SK-N-MC (cell line): ENCODE measurements around the gene LRP11.

Experiments used
- DNase-seq: peaks from one replicate; pipeline ENCODE4 v3.0.0-alpha.2; 2011; ENCODE audit warnings: low read depth, low spot score
- H3K27ac ChIP-seq: fragments of 200-600 bp; sonication (generic); 2 replicates; pipeline ENCODE4 v1.5.1; 2016; ENCODE audit warnings: mixed run types
- H3K36me3 ChIP-seq: fragments of 200-600 bp; sonication (generic); 2 replicates; pipeline ENCODE4 v1.6.1; 2017; ENCODE audit warnings: antibody characterized with exemption, low read length, mixed read lengths; ENCODE audit not compliant: insufficient read depth
- H3K4me3 ChIP-seq: fragments of 200-600 bp; sonication (generic); 2 replicates; pipeline ENCODE4 v1.5.1; 2016
- H3K9ac ChIP-seq: fragments of 200-600 bp; sonication (generic); 2 replicates; pipeline ENCODE4 v1.8.0; 2017; ENCODE audit warnings: mixed run types, mixed read lengths; ENCODE audit not compliant: insufficient read length
- H3K9me3 ChIP-seq: fragments of 200-600 bp; sonication (generic); 2 replicates; pipeline ENCODE4 v1.6.1; 2017; ENCODE audit warnings: low read depth, mild to moderate bottlenecking, antibody characterized with exemption, low read length, moderate library complexity, mixed read lengths
- EZH2 ChIP-seq: fragments of 200-600 bp; sonication (generic); IDR thresholded peaks from one replicate; pipeline ENCODE4 v1.6.1; 2017; ENCODE audit warnings: antibody characterized with exemption
- FOXP2 ChIP-seq: optimal IDR thresholded peaks from 2 replicates; pipeline ENCODE3; 2011; ENCODE audit warnings: mild to moderate bottlenecking, moderate library complexity; ENCODE audit not compliant: insufficient read depth; ENCODE audit errors: extremely low read length, control extremely low read depth
- POLR2AphosphoS5 ChIP-seq: IDR thresholded peaks from 2 replicates; pipeline ENCODE4 v1.6.1; 2012; ENCODE audit warnings: mild to moderate bottlenecking, low read depth, low read length, borderline replicate concordance

The LRP11 gene

DNA sequence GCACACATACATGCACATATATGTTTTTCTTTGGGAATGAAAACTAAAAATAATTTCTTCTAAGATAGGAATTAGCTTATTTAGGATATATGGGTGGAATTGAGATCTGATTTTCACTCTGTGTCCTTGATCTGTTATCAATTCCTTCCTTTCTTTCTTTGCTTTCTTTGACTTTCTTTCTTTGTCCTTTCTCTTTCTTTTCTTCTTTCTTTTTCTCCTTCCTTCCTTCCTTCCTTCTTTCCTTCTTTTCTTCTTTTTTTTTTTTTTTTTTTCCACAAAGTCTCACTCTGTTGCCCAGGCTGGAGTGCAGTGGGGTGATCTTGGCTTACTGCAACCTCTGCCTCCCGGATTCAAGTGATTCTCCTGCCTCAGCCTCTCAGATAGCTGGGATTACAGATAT, 86.5 kb downstream of the LRP11 start:
- DNase-seq, result no peak
- Histone ChIP-seq H3K4me3 (no peak overlapping the region), H3K36me3 (peaks cover 35% of the 10 kb centered on the region), H3K27ac (no peak overlapping the region), H3K9me3 (no peaks in the 10 kb centered on the region), H3K9ac (no peak overlapping the region)
- no peak for TF ChIP-seq POLR2AphosphoS5
- no peak for TF ChIP-seq FOXP2
- TF ChIP-seq EZH2, result no peak

- TF ChIP-seq EZH2, result no peak
- Histone ChIP-seq H3K4me3 (no peak overlapping the region), H3K27ac (no peak overlapping the region), H3K9ac (no peak overlapping the region), H3K36me3 (peaks cover 51% of the 10 kb centered on the region), H3K9me3 (no peaks in the 10 kb centered on the region)
- DNase-seq, result no peak
Measured at GRCh38 chr6:149771925-149772324, 92.2 kb downstream of the LRP11 start.

DNA sequence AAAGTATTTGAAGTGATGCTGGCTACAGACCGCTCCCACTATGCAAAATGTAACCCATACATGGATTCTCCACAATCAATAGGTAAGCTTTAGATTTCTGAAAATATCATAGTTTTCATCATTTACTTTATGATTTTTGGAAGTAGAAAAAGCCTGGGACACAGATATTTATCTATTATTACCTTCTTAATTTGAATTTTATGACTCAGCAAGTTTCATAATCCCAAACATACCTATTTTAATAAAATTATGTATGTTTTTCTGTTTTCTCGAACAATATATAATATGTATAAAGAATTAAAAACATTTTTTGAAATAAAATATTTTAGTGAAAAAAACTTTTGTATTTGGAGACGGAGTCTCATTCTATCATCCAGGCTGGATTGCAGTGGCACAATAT, 93.0 kb downstream of the LRP11 start:
- DNase-seq, result no peak
- Histone ChIP-seq H3K36me3 (peaks cover 59% of the 10 kb centered on the region), H3K4me3 (no peak overlapping the region), H3K9ac (no peak overlapping the region), H3K9me3 (peaks cover 4% of the 10 kb centered on the region; the same call in 1 of the 2 replicates), H3K27ac (no peak overlapping the region)
- no peak for TF ChIP-seq FOXP2
- TF ChIP-seq EZH2, result no peak
- no peak for TF ChIP-seq POLR2AphosphoS5

DNA sequence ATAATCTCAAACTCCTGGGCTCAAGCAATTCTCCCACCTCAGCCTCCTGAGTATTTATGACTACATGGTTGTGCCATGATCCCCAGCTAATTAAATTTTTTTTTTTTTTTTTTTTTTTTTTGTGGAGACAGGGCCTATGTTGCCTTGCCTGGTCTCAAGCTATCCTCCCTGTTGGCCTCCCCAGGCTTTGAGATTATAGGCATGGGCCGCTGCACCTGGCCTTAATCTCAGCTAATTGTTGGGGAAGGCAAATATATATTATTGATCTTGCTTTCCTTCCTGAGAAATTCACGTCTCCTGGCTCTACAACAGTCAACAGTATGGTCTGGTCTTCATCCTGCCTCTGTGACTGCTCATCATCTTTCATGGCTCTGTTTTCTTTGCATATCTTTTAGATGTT, 94.5 kb downstream of the LRP11 start:
- Histone ChIP-seq H3K9me3 (peaks cover 8% of the 10 kb centered on the region; the same call in 1 of the 2 replicates), H3K9ac (no peak overlapping the region), H3K36me3 (peaks cover 55% of the 10 kb centered on the region), H3K27ac (no peak overlapping the region), H3K4me3 (no peak overlapping the region)
- no peak for DNase-seq
- TF ChIP-seq FOXP2, result no peak
- no peak for TF ChIP-seq POLR2AphosphoS5
- no peak for TF ChIP-seq EZH2
